Loucy (cell line): ENCODE results near the gene RHOF.

Experiments
- CTCF ChIP-seq: fragments of 200-600 bp; sonication (generic); conservative IDR thresholded peaks from 2 replicates; pipeline ENCODE4 v1.5.1; 2014; ENCODE audit warnings: mild to moderate bottlenecking, antibody characterized with exemption, low read length
- EZH2phosphoT487 ChIP-seq: fragments of 200-600 bp; IDR thresholded peaks from 2 replicates; pipeline ENCODE4 v1.6.1; 2018; ENCODE audit warnings: antibody characterized with exemption, mild to moderate bottlenecking, moderate library complexity, borderline replicate concordance

- no peak for TF ChIP-seq CTCF
- TF ChIP-seq EZH2phosphoT487, result no peak
Observed at GRCh38 chr12:121791671-121792551, 1.6 kb downstream of the RHOF start.
